H1 (cell line): Measurements from ENCODE around the gene NELFCD. TPM values are rescaled to one million over a fixed set of nuclear protein-coding genes. Genes with fewer than 3 reads are reported as not detected.

Experiments used
- CTCF ChIA-PET: fragments of 300-600 bp; sonication (Branson Sonifier 250); formaldehyde crosslinking; loops from one replicate; lab custom pipeline; 2021; ENCODE audit not compliant: partially characterized antibody; lab: Charles Lee
- POLR2A ChIA-PET: fragments of 300-600 bp; sonication (Branson Sonifier 250); formaldehyde crosslinking; loops from one replicate; lab custom pipeline; 2021; ENCODE audit warnings: inconsistent platforms; ENCODE audit not compliant: partially characterized antibody; lab: Charles Lee
- DNase-seq, 2 experiments: peaks; one replicate each; pipeline versions ENCODE4 v3.0.0 to v3.0.0-alpha.2; 2010 to 2022; ENCODE audit warnings: low spot score in 2 of 2, low read depth in 1 of 2, mixed read lengths in 1 of 2
- FAIRE-seq: peaks from 2 replicates; lab custom pipeline; 2011; peaks lifted over from hg19 to GRCh38; lab: Jason Lieb, UNC
- H2AFZ ChIP-seq: 2 replicates; pipeline ENCODE4 v1.8.1; 2012; ENCODE audit warnings: low read length, inconsistent platforms
- H2AK5ac ChIP-seq: 2 replicates; pipeline ENCODE4 v1.6.1; 2013; ENCODE audit warnings: low read depth, low read length
- H2BK120ac ChIP-seq: replicated peaks from 2 replicates; pipeline ENCODE3; 2013; ENCODE audit warnings: low read depth, low read length, inconsistent platforms
- H2BK12ac ChIP-seq: 2 replicates; pipeline ENCODE4 v1.6.1; 2013; ENCODE audit warnings: low read depth, low read length
- H2BK15ac ChIP-seq: 2 replicates; pipeline ENCODE4 v1.6.1; 2013; ENCODE audit warnings: low read length
- H2BK20ac ChIP-seq: 2 replicates; pipeline ENCODE4 v1.6.1; 2013; ENCODE audit warnings: low read length
- H2BK5ac ChIP-seq: 2 replicates; pipeline ENCODE4 v1.6.1; 2013; ENCODE audit warnings: low read depth, low read length
- H3K14ac ChIP-seq: 2 replicates; pipeline ENCODE4 v1.6.1; 2013; ENCODE audit warnings: inconsistent platforms; ENCODE audit not compliant: insufficient read length
- H3K18ac ChIP-seq: 2 replicates; pipeline ENCODE4 v1.6.1; 2013; ENCODE audit warnings: low read length; ENCODE audit errors: extremely low read depth
- H3K23ac ChIP-seq: 2 replicates; pipeline ENCODE4 v1.6.1; 2013; ENCODE audit warnings: inconsistent platforms; ENCODE audit not compliant: insufficient read length
- H3K23me2 ChIP-seq: 2 replicates; pipeline ENCODE4 v1.6.1; 2013; ENCODE audit warnings: low read depth, low read length
- H3K27ac ChIP-seq: 2 replicates; pipeline ENCODE4 v1.6.1; 2011; ENCODE audit warnings: low read depth, low read length, inconsistent platforms
- H3K27me3 ChIP-seq, 4 experiments: replicated peaks in 1 of 4; 1 replicate in 1 of 4; 2 replicates in 3 of 4; pipeline versions ENCODE4 v1.6.1 to v1.8.1; 2011 to 2013; ENCODE audit warnings: low read length in 3 of 4, mild to moderate bottlenecking in 3 of 4, inconsistent platforms in 2 of 4, mixed read lengths in 2 of 4, moderate library complexity in 1 of 4; ENCODE audit not compliant: control insufficient read depth in 3 of 4, insufficient read depth in 3 of 4; ENCODE audit errors: extremely low read depth in 1 of 4
- H3K36me3 ChIP-seq, 4 experiments: 2 replicates each; pipeline versions ENCODE4 v1.6.1 to v1.8.1; 2011 to 2013; ENCODE audit warnings: mild to moderate bottlenecking in 4 of 4, low read length in 3 of 4, moderate library complexity in 2 of 4, control low read depth in 1 of 4, inconsistent platforms in 1 of 4; ENCODE audit not compliant: insufficient read depth in 4 of 4, control insufficient read depth in 2 of 4
- H3K4ac ChIP-seq: replicated peaks from 2 replicates; pipeline ENCODE3; 2013; ENCODE audit warnings: low read length, low read depth, mixed read lengths, inconsistent platforms; ENCODE audit not compliant: insufficient read length
- H3K4me1 ChIP-seq, 4 experiments: replicated peaks in 1 of 4; 1 replicate in 1 of 4; 2 replicates in 3 of 4; pipeline versions ENCODE4 v1.6.1 to v1.8.1; 2011 to 2013; ENCODE audit warnings: low read length in 3 of 4, inconsistent platforms in 2 of 4, mixed read lengths in 1 of 4; ENCODE audit not compliant: insufficient read depth in 4 of 4, control insufficient read depth in 3 of 4
- H3K4me2 ChIP-seq, 2 experiments: 2 replicates each; pipeline versions ENCODE4 v1.6.1 to v1.8.1; 2011 to 2013; ENCODE audit warnings: low read depth in 2 of 2, low read length in 2 of 2, control low read depth in 1 of 2, inconsistent platforms in 1 of 2, mild to moderate bottlenecking in 1 of 2; ENCODE audit not compliant: insufficient read depth in 1 of 2
- H3K4me3 ChIP-seq, 4 experiments: fragments of 200-600, 300-600 bp in 1 of 4; sonication (generic), shearing (Covaris generic), sonication (Bioruptor Twin) in 1 of 4; 2 replicates each; pipeline versions ENCODE4 v1.5.1 to v1.8.1; 2011 to 2016; ENCODE audit warnings: low read length in 4 of 4, low read depth in 3 of 4, control low read depth in 2 of 4, inconsistent platforms in 2 of 4, mild to moderate bottlenecking in 2 of 4, mixed read lengths in 1 of 4, moderate library complexity in 1 of 4; ENCODE audit not compliant: insufficient read depth in 2 of 4; ENCODE audit errors: extremely low read depth in 1 of 4
- H3K56ac ChIP-seq: replicated peaks from 2 replicates; pipeline ENCODE3; 2013; ENCODE audit warnings: low read depth, mild to moderate bottlenecking, mixed read lengths, low read length, inconsistent platforms; ENCODE audit not compliant: insufficient read length
- H3K79me1 ChIP-seq: 2 replicates; pipeline ENCODE4 v1.6.1; 2013; ENCODE audit warnings: low read depth, low read length, control low read depth
- H3K79me2 ChIP-seq, 2 experiments: 2 replicates each; pipeline versions ENCODE4 v1.6.1 to v1.8.1; 2012 to 2013; ENCODE audit warnings: low read length in 2 of 2, mild to moderate bottlenecking in 2 of 2, inconsistent platforms in 1 of 2; ENCODE audit not compliant: insufficient read depth in 2 of 2, control insufficient read depth in 1 of 2
- H3K9ac ChIP-seq, 4 experiments: replicated peaks in 1 of 4; 1 replicate in 1 of 4; 2 replicates in 3 of 4; pipeline versions ENCODE4 v1.6.1 to v1.8.1; 2011 to 2013; ENCODE audit warnings: low read depth in 3 of 4, low read length in 3 of 4, control low read depth in 2 of 4, mild to moderate bottlenecking in 2 of 4, moderate library complexity in 2 of 4, inconsistent platforms in 1 of 4; ENCODE audit errors: extremely low read depth in 1 of 4
- H3K9me3 ChIP-seq, 2 experiments: 2 replicates each; pipeline versions ENCODE4 v1.6.1 to v1.8.1; 2012 to 2013; ENCODE audit warnings: mild to moderate bottlenecking in 2 of 2, moderate library complexity in 2 of 2, control low read depth in 1 of 2, inconsistent platforms in 1 of 2, low read depth in 1 of 2, low read length in 1 of 2, mixed read lengths in 1 of 2; ENCODE audit not compliant: insufficient read depth in 2 of 2
- H4K20me1 ChIP-seq, 2 experiments: replicated peaks in 1 of 2; 2 replicates each; pipeline versions ENCODE3 to v1.8.1; 2011 to 2013; ENCODE audit warnings: inconsistent platforms in 2 of 2, low read length in 2 of 2, mild to moderate bottlenecking in 1 of 2; ENCODE audit not compliant: insufficient read depth in 2 of 2, control insufficient read depth in 1 of 2
- H4K5ac ChIP-seq: 2 replicates; pipeline ENCODE4 v1.6.1; 2013; ENCODE audit warnings: low read length, low read depth, mixed read lengths, inconsistent platforms; ENCODE audit not compliant: insufficient read length
- H4K8ac ChIP-seq: 2 replicates; pipeline ENCODE4 v1.8.0; 2013; ENCODE audit warnings: mild to moderate bottlenecking, moderate library complexity, low read length, inconsistent platforms; ENCODE audit not compliant: insufficient read depth; ENCODE audit errors: extremely low read depth
- H4K91ac ChIP-seq: replicated peaks from 2 replicates; pipeline ENCODE3; 2013; ENCODE audit warnings: low read length, mixed read lengths, inconsistent platforms; ENCODE audit not compliant: insufficient read length
- ASH2L ChIP-seq: fragments of 200-600, 300-600 bp; sonication (generic); IDR thresholded peaks from one replicate; pipeline ENCODE4 v1.7.1; 2017; ENCODE audit warnings: low read length
- ATF2 ChIP-seq: IDR thresholded peaks from 2 replicates; pipeline ENCODE4 v1.6.1; 2012; ENCODE audit warnings: low read length, inconsistent platforms
- ATF3 ChIP-seq: IDR thresholded peaks from 2 replicates; pipeline ENCODE4 v1.6.1; 2011; ENCODE audit warnings: low read depth, mild to moderate bottlenecking, low read length; ENCODE audit not compliant: insufficient read depth
- EZH2 ChIP-seq: fragments of 200-600 bp; sonication (generic); IDR thresholded peaks from 2 replicates; pipeline ENCODE4 v1.7.1; 2012; ENCODE audit warnings: low read depth, mild to moderate bottlenecking, moderate library complexity, low read length, inconsistent platforms; ENCODE audit not compliant: severe bottlenecking
- HDAC2 ChIP-seq, 2 experiments: fragments of 300-600 bp in 1 of 2; sonication (generic) in 1 of 2; IDR thresholded peaks; 2 replicates each; pipeline ENCODE4 v1.6.1; 2011 to 2012; ENCODE audit warnings: low read depth in 2 of 2, low read length in 2 of 2, mild to moderate bottlenecking in 2 of 2, moderate library complexity in 2 of 2, borderline replicate concordance in 1 of 2, inconsistent platforms in 1 of 2
- NRF1 ChIP-seq: IDR thresholded peaks from 2 replicates; pipeline ENCODE4 v1.6.1; 2011; ENCODE audit warnings: mild to moderate bottlenecking, low read depth, low read length, improper control_type of control experiment
- RNF2 ChIP-seq: fragments of 200-900, 300-1000 bp; sonication (generic); IDR thresholded peaks from 2 replicates; pipeline ENCODE4 v1.7.1; 2016; ENCODE audit warnings: borderline replicate concordance, low read depth, mild to moderate bottlenecking, antibody characterized with exemption, low read length; ENCODE audit not compliant: poor library complexity, severe bottlenecking; ENCODE audit errors: missing control alignments
- USF2 ChIP-seq: IDR thresholded peaks from 2 replicates; pipeline ENCODE4 v1.6.1; 2011; ENCODE audit warnings: low read length, improper control_type of control experiment
- WGBS, 2 experiments: shearing (Covaris generic) in 1 of 2; methylation state at CpG; one replicate each; pipeline versions ENCODE4 v1.1.6 to v1.1.7; 2013 to 2015; ENCODE audit warnings: low lambda C conversion rate in 2 of 2, mixed read lengths in 2 of 2, inconsistent platforms in 1 of 2, low coverage in 1 of 2, missing lambda C conversion rate in 1 of 2; ENCODE audit not compliant: insufficient replicate concordance in 2 of 2, insufficient coverage in 1 of 2, insufficient read length in 1 of 2; ENCODE audit errors: extremely low coverage in 1 of 2, missing lambda C conversion rate in 1 of 2; 5-methylcytosine and 5-hydroxymethylcytosine counted together
- polyA plus RNA-seq, 7 experiments: library from polyadenylated mRNA; depleted of rRNA in 3 of 7; stranded (reverse) in 5 of 7; unstranded in 2 of 7; fragments of >200 nt in 5 of 7; fragments of 200-250 nt in 2 of 7; gene quantifications; 1 replicate in 5 of 7; 2 replicates in 1 of 7; 4 replicates in 1 of 7; pipeline versions ENCODE4 v1.2.1 to v1.2.3, GENCODE V29; 2011 to 2013; ENCODE audit warnings: missing spikeins in 2 of 7, mixed read lengths in 2 of 7
- total RNA-seq: library from RNA; stranded (reverse); fragmentation: NEBNext Ultra II Directional; extraction: Animal tissue kit (Norgen Biotek cat#: 25700); gene quantifications from 2 replicates; pipeline ENCODE4 v1.2.1, GENCODE V29; 2021

Gene NELFCD
- total and polyA plus RNA-seq, 2 of the 8 experiments (the other 6 are each of a cell fraction or from before 2014, with no cell fraction given): 35.5 to 59.6 TPM

GRCh38 chr20:59020938-59021551 is 40.0 kb downstream of the NELFCD start:
- no peak overlapping the region for H3K23ac ChIP-seq
- H3K4ac ChIP-seq: no peak overlapping the region
- no peaks in the 10 kb centered on the region for H3K79me2 ChIP-seq
- H3K79me1 ChIP-seq: peaks cover 3% of the 10 kb centered on the region; the same call in 1 of the 2 replicates
- no peak overlapping the region for H2AK5ac ChIP-seq
- H2BK12ac ChIP-seq: no peak overlapping the region
- peaks cover 0 to 2% (median 0%) of the 10 kb centered on the region in 4 experiments; a peak in 3 of 7 replicates for H3K4me1 ChIP-seq
- H3K36me3 ChIP-seq: peaks cover 0 to 8% (median 3%) of the 10 kb centered on the region in 4 experiments; a peak in 3 of 8 replicates
- no peak overlapping the region for H2BK120ac ChIP-seq
- H3K56ac ChIP-seq: no peak overlapping the region
- no peak overlapping the region for H2BK20ac ChIP-seq
- no peaks in the 10 kb centered on the region for H4K20me1 ChIP-seq
- H2AFZ ChIP-seq: no peak overlapping the region
- no peak overlapping the region for H3K4me2 ChIP-seq
- no peak overlapping the region for H3K18ac ChIP-seq
- H3K9me3 ChIP-seq: no peaks in the 10 kb centered on the region
- no peak overlapping the region for H4K5ac ChIP-seq
- H2BK5ac ChIP-seq: no peak overlapping the region
- ChIA-PET POLR2A (interaction anchor here (1.4 to 3.8 kb wide), 2 partner anchors 11 to 29 kb away, joined by 3 to 28 read pairs; partner anchors contain the start of gene ATP5F1E), CTCF (interaction anchor here (0.9 kb wide), 1 partner anchor 73 kb away, joined by 3 read pairs; no protein-coding TSS in a partner anchor)
- no peak overlapping the region for H3K9ac ChIP-seq
- no peak overlapping the region for H3K4me3 ChIP-seq
- H3K23me2 ChIP-seq: no peaks in the 10 kb centered on the region
- H3K27me3 ChIP-seq: no peaks in the 10 kb centered on the region; a peak in 1 of 7 replicates
- no peak overlapping the region for H3K27ac ChIP-seq
- no peak overlapping the region for H3K14ac ChIP-seq
- DNase-seq (no peak), FAIRE-seq (no peak)
- H4K91ac ChIP-seq: no peak overlapping the region
- 80% methylated on average over 5 of the region's 5 CpGs; no CpG with 5 or more reads in 1 of the 2 experiments for WGBS, 2 experiments
- H4K8ac ChIP-seq: no peak overlapping the region
- H2BK15ac ChIP-seq: no peak overlapping the region
- no peak for TF ChIP-seq ASH2L
- TF ChIP-seq ATF2: no peak
- no peak for TF ChIP-seq ATF3
- TF ChIP-seq EZH2: no peak
- no peak for TF ChIP-seq USF2
- no peak for TF ChIP-seq HDAC2 (IDR thresholded peaks at IDR 0.05; ENCODE audit: borderline replicate concordance in 1 of 2, low read depth in 2 of 2, low read length in 2 of 2)
- TF ChIP-seq NRF1: no peak
- no peak for TF ChIP-seq RNF2
